ENCODE results near the gene ELOVL3. TPM values are rescaled to one million over a fixed set of nuclear protein-coding genes. Genes with fewer than 3 reads are reported as not detected.

The ELOVL3 gene
- total and polyA plus RNA-seq, 10 of the 15 experiments (the other 5 are each of a cell fraction or from before 2014, with no cell fraction given), result 0.10 to 0.18 (median 0.11) TPM; not detected in 7

- SMC1A ChIA-PET (ENCODE audit: uncharacterized antibody, unreplicated experiment), result interaction anchor here (1.4 to 5.5 kb wide), 2 partner anchors 12 to 97 kb away, joined by 3 to 18 read pairs; no protein-coding TSS in a partner anchor
Observed at GRCh38 chr10:102255404-102255803, 29.3 kb downstream of the ELOVL3 start.

More at GRCh38 chr10:102255404-102255803, 29.3 kb downstream of the ELOVL3 start:
- H3K9ac ChIP-seq (ENCODE audit: control insufficient read depth, insufficient read depth, low read length), result no peak overlapping the region
- POLR2A ChIA-PET, result interaction anchor here (1.5 kb wide), 1 partner anchor 11 kb away, joined by 4 read pairs; no protein-coding TSS in a partner anchor
- H3K27me3 ChIP-seq (replicated peaks in 1 of 2; ENCODE audit: control insufficient read depth in 2 of 2, insufficient read depth in 2 of 2, low read length in 1 of 2), result no peaks in the 10 kb centered on the region
- H3K9me3 ChIP-seq (replicated peaks; ENCODE audit: control insufficient read depth, insufficient read depth, low read length), result no peaks in the 10 kb centered on the region; the same call in 2 of the 3 replicates
- TF ChIP-seq POLR2AphosphoS5 (IDR thresholded peaks at IDR 0.05; ENCODE audit: low read length) (no peak), POLR2A (IDR thresholded peaks at IDR 0.05; ENCODE audit: low read depth, low read length) (no peak), BHLHE40 (IDR thresholded peaks at IDR 0.05; ENCODE audit: borderline replicate concordance in 1 of 2, low read depth in 2 of 2, low read length in 1 of 2) (no peak), KLF5 (IDR thresholded peaks at IDR 0.05; ENCODE audit: partially characterized antibody) (no peak), ETV6 (conservative IDR thresholded peaks at IDR 0.05 in 1 of 2, IDR thresholded peaks at IDR 0.05 in 1 of 2; ENCODE audit: borderline replicate concordance in 1 of 2, low read depth in 1 of 2) (no peak), RELA (IDR thresholded peaks at IDR 0.05; ENCODE audit: borderline replicate concordance, partially characterized antibody) (no peak), GATAD2B (conservative IDR thresholded peaks at IDR 0.05; ENCODE audit: low read depth) (no peak), NRF1 (conservative IDR thresholded peaks at IDR 0.05; ENCODE audit: low read depth, low read length) (no peak), ZSCAN29 (IDR thresholded peaks at IDR 0.05) (no peak), IRF4 (IDR thresholded peaks at IDR 0.05; ENCODE audit: low read depth, low read length) (no peak), BACH1 (IDR thresholded peaks at IDR 0.05; ENCODE audit: borderline replicate concordance) (no peak), MYB (IDR thresholded peaks at IDR 0.05; ENCODE audit: borderline replicate concordance, low read depth, low read length) (no peak), MEF2A (IDR thresholded peaks at IDR 0.05; ENCODE audit: insufficient read depth, low read depth, low read length) (no peak), STAT1 (conservative IDR thresholded peaks at IDR 0.05) (no peak)
- TF ChIP-seq, protein P1, sequence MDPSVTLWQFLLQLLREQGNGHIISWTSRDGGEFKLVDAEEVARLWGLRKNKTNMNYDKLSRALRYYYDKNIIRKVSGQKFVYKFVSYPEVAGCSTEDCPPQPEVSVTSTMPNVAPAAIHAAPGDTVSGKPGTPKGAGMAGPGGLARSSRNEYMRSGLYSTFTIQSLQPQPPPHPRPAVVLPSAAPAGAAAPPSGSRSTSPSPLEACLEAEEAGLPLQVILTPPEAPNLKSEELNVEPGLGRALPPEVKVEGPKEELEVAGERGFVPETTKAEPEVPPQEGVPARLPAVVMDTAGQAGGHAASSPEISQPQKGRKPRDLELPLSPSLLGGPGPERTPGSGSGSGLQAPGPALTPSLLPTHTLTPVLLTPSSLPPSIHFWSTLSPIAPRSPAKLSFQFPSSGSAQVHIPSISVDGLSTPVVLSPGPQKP (IDR thresholded peaks at IDR 0.05; ENCODE audit: low read depth, low read length), result no peak
- TF ChIP-seq, protein P2, sequence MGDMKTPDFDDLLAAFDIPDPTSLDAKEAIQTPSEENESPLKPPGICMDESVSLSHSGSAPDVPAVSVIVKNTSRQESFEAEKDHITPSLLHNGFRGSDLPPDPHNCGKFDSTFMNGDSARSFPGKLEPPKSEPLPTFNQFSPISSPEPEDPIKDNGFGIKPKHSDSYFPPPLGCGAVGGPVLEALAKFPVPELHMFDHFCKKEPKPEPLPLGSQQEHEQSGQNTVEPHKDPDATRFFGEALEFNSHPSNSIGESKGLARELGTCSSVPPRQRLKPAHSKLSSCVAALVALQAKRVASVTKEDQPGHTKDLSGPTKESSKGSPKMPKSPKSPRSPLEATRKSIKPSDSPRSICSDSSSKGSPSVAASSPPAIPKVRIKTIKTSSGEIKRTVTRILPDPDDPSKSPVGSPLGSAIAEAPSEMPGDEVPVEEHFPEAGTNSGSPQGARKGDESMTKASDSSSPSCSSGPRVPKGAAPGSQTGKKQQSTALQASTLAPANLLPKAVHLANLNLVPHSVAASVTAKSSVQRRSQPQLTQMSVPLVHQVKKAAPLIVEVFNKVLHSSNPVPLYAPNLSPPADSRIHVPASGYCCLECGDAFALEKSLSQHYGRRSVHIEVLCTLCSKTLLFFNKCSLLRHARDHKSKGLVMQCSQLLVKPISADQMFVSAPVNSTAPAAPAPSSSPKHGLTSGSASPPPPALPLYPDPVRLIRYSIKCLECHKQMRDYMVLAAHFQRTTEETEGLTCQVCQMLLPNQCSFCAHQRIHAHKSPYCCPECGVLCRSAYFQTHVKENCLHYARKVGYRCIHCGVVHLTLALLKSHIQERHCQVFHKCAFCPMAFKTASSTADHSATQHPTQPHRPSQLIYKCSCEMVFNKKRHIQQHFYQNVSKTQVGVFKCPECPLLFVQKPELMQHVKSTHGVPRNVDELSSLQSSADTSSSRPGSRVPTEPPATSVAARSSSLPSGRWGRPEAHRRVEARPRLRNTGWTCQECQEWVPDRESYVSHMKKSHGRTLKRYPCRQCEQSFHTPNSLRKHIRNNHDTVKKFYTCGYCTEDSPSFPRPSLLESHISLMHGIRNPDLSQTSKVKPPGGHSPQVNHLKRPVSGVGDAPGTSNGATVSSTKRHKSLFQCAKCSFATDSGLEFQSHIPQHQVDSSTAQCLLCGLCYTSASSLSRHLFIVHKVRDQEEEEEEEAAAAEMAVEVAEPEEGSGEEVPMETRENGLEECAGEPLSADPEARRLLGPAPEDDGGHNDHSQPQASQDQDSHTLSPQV (IDR thresholded peaks at IDR 0.05), result no peak
- no TSS peak for BruUV-seq (replicated peaks)
- no peak overlapping the region for H2AFZ ChIP-seq (ENCODE audit: control insufficient read depth, low read depth, low read length)
- H4K20me1 ChIP-seq (ENCODE audit: control insufficient read depth, insufficient read depth), result no peaks in the 10 kb centered on the region
- no peak overlapping the region for H3K4me2 ChIP-seq (ENCODE audit: control insufficient read depth, insufficient read depth)
- CTCF ChIA-PET, result no interaction called here
- 0 out of 2 replicates have a peak, but pooled peaks cover 4% of the 10 kb centered on the region for H3K4me1 ChIP-seq (ENCODE audit: control insufficient read depth, insufficient read depth, low read length)
- H3K27ac ChIP-seq (ENCODE audit: control insufficient read depth, insufficient read depth), result no peak overlapping the region
- H3K4me3 ChIP-seq, result no peak overlapping the region
- RAD21 ChIA-PET (ENCODE audit: unreplicated experiment), result no interaction called here
- peaks cover 47% of the 10 kb centered on the region for H3K79me2 ChIP-seq (ENCODE audit: control insufficient read depth, insufficient read depth, low read length)
- peaks cover 0 to 8% of the 10 kb centered on the region in 2 experiments; a peak in 2 of 4 replicates for H3K36me3 ChIP-seq (ENCODE audit: control insufficient read depth in 2 of 2, insufficient read depth in 2 of 2, low read length in 1 of 2)
- in situ Hi-C loops (cut with MboI) (no loop called here), intact Hi-C loops (cut with micrococcal nuclease; ENCODE audit: unreplicated experiment) (no loop called here)
- 90% methylated on average over 2 of the region's 2 CpGs for whole genome bisulfite sequencing (ENCODE audit: insufficient coverage, insufficient replicate concordance, low lambda C conversion rate, missing lambda C conversion rate)
- FAIRE-seq (no peak), DNase-seq (ENCODE audit: low read depth, low spot score) (no peak), ATAC-seq (no peak)
